Body of pancreas (tissue), 4 donors: ENCODE data around the gene TMEM82.

ENCODE experiments used
- POLR2A ChIP-seq, 3 donors: fragments of 450-650 bp; IDR thresholded peaks; one replicate each; pipeline ENCODE4 v1.6.1; 2016; ENCODE audit warnings: antibody characterized with exemption in 3 of 3, mild to moderate bottlenecking in 2 of 3
- TF ChIP-seq, protein P1 (sequence below), 7 experiments: fragments of 450-650 bp in 4 of 7; fragments of 200-600 bp in 3 of 7; sonication (generic) in 3 of 7; IDR thresholded peaks; one replicate each; pipeline ENCODE4 v1.5.1; 2016 to 2019; ENCODE audit warnings: antibody characterized with exemption in 7 of 7

- no peak for TF ChIP-seq POLR2A (IDR thresholded peaks at IDR 0.05)
- TF ChIP-seq, protein P1, sequence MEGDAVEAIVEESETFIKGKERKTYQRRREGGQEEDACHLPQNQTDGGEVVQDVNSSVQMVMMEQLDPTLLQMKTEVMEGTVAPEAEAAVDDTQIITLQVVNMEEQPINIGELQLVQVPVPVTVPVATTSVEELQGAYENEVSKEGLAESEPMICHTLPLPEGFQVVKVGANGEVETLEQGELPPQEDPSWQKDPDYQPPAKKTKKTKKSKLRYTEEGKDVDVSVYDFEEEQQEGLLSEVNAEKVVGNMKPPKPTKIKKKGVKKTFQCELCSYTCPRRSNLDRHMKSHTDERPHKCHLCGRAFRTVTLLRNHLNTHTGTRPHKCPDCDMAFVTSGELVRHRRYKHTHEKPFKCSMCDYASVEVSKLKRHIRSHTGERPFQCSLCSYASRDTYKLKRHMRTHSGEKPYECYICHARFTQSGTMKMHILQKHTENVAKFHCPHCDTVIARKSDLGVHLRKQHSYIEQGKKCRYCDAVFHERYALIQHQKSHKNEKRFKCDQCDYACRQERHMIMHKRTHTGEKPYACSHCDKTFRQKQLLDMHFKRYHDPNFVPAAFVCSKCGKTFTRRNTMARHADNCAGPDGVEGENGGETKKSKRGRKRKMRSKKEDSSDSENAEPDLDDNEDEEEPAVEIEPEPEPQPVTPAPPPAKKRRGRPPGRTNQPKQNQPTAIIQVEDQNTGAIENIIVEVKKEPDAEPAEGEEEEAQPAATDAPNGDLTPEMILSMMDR (IDR thresholded peaks at IDR 0.05): no peak
These were observed 6.0 kb downstream of the TMEM82 start for GRCh38 chr1:15748264-15748663.
